OCI-LY3 (cell line): ENCODE results near the gene GBA2.

ENCODE experiments used
- EZH2phosphoT487 ChIP-seq: fragments of 200-600 bp; shearing (Covaris generic); IDR thresholded peaks from 2 replicates; pipeline ENCODE4 v1.6.1; 2018; ENCODE audit warnings: antibody characterized with exemption, mixed run types, low read depth
- TF ChIP-seq, protein P1 (sequence below): fragments of 200-600, 300-600 bp; sonication (generic); IDR thresholded peaks from 2 replicates; pipeline ENCODE4 v1.5.1; 2014; ENCODE audit warnings: antibody characterized with exemption, low read length, low read depth

DNA sequence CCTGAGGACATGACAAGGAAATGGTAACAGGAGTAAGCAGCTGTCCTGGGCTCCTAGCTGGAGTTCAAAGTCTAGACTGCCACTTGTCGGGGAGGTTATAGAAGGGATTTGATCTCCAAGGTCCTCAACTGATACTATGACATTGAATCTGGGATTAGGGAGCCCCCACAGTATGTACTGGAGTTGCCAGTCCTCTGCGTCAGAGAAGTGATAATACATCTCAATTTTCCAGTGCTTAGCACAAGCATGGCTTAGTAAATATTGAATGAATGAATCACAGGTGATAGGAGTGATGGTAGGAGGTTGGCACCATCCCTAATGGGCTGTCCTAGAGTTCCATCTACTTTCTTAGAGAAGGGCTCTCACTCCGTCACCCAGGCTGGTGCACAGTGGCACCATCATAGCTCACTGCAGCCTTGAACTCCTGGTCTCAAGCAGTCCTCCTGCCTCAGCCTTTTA, 53.1 kb downstream of the GBA2 start:
- TF ChIP-seq, protein P1, sequence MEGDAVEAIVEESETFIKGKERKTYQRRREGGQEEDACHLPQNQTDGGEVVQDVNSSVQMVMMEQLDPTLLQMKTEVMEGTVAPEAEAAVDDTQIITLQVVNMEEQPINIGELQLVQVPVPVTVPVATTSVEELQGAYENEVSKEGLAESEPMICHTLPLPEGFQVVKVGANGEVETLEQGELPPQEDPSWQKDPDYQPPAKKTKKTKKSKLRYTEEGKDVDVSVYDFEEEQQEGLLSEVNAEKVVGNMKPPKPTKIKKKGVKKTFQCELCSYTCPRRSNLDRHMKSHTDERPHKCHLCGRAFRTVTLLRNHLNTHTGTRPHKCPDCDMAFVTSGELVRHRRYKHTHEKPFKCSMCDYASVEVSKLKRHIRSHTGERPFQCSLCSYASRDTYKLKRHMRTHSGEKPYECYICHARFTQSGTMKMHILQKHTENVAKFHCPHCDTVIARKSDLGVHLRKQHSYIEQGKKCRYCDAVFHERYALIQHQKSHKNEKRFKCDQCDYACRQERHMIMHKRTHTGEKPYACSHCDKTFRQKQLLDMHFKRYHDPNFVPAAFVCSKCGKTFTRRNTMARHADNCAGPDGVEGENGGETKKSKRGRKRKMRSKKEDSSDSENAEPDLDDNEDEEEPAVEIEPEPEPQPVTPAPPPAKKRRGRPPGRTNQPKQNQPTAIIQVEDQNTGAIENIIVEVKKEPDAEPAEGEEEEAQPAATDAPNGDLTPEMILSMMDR = no peak
- no peak for TF ChIP-seq EZH2phosphoT487
